Measurements from ENCODE around the gene PDE4DIP.
"Not testable (repeated sequence)": the region's sequence is repeated elsewhere in the genome, so short reads cannot be mapped to it uniquely, and the experiment has no call there.

GRCh38 chr1:148829365-148829764 lies 14.9 kb upstream of the PDE4DIP start:
- TF ChIP-seq POLR2A, CTCF (IDR thresholded peaks at IDR 0.05): not testable (repeated sequence)

Data from Peyer's patch (tissue), 4 donors.